Measurements from ENCODE around the gene SPIN4.

DNA sequence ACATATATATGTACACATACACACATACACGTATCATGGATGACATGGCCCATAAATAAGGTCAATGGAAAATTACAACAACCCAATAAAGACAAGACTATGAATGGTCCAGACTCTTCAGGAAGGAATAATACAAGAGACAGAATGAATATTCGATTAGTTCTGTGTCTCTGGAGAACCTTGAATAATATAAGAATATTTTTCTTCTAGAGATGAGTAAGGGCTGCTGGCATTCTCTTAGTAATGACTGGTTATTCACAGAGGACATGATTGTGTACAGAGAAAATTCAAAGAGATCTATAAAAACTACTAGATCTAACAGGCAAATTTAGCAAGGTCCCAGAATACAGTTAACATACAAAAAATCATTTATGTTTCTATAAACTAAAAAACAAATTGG, 23.3 kb downstream of the SPIN4 start:
- TF ChIP-seq, protein P1, sequence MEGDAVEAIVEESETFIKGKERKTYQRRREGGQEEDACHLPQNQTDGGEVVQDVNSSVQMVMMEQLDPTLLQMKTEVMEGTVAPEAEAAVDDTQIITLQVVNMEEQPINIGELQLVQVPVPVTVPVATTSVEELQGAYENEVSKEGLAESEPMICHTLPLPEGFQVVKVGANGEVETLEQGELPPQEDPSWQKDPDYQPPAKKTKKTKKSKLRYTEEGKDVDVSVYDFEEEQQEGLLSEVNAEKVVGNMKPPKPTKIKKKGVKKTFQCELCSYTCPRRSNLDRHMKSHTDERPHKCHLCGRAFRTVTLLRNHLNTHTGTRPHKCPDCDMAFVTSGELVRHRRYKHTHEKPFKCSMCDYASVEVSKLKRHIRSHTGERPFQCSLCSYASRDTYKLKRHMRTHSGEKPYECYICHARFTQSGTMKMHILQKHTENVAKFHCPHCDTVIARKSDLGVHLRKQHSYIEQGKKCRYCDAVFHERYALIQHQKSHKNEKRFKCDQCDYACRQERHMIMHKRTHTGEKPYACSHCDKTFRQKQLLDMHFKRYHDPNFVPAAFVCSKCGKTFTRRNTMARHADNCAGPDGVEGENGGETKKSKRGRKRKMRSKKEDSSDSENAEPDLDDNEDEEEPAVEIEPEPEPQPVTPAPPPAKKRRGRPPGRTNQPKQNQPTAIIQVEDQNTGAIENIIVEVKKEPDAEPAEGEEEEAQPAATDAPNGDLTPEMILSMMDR (IDR thresholded peaks at IDR 0.05): no peak
- TF ChIP-seq EZH2 (IDR thresholded peaks at IDR 0.05; ENCODE audit: borderline replicate concordance, insufficient read depth, low read depth, low read length, poor library complexity, severe bottlenecking): no peak

All from B cell (primary cell).